Epithelial cell of proximal tubule (primary cell): Measurements from ENCODE around the gene ISM1. TPM values are rescaled to one million over a fixed set of nuclear protein-coding genes. Genes with fewer than 3 reads are reported as not detected.

Experiments
- DNase-seq: peaks from one replicate; pipeline ENCODE4 v3.0.0-alpha.2; 2011; ENCODE audit warnings: low read depth
- H3K4me3 ChIP-seq: 2 replicates; pipeline ENCODE4 v1.5.1; 2011; ENCODE audit warnings: low read depth, mild to moderate bottlenecking, low read length
- CTCF ChIP-seq: conservative IDR thresholded peaks from 2 replicates; pipeline ENCODE4 v1.5.1; 2012; ENCODE audit warnings: low read depth, mild to moderate bottlenecking, low read length
- total RNA-seq: library from RNA; depleted of rRNA; stranded (reverse); fragments of >200 nt; gene quantifications from 2 replicates; pipeline ENCODE4 v1.2.3, GENCODE V29; 2015

ISM1 gene
- total RNA-seq, 1 donor from 2014 or later: 0.06 TPM

- H3K4me3 ChIP-seq: no peak overlapping the region
- DNase-seq: no peak
- TF ChIP-seq CTCF: no peak
Observed at GRCh38 chr20:13270211-13270610, 49.1 kb downstream of the ISM1 start.

- no peak overlapping the region for H3K4me3 ChIP-seq
- no peak for DNase-seq
- no peak for TF ChIP-seq CTCF
Observed at GRCh38 chr20:13271098-13271497, 50.0 kb downstream of the ISM1 start.

GRCh38 chr20:13271977-13272975, 51.2 kb downstream of the ISM1 start:
- no peak for DNase-seq
- no peak for TF ChIP-seq CTCF

GRCh38 chr20:13274275-13274861, 53.3 kb downstream of the ISM1 start:
- TF ChIP-seq CTCF: no peak
- H3K4me3 ChIP-seq: no peak overlapping the region
- DNase-seq: no peak

More at GRCh38 chr20:13271977-13272975, 51.2 kb downstream of the ISM1 start:
- H3K4me3 ChIP-seq: no peak overlapping the region

- no peak overlapping the region for H3K4me3 ChIP-seq
- no peak for DNase-seq
- TF ChIP-seq CTCF: no peak
Observed at GRCh38 chr20:13276945-13277541, 56.0 kb downstream of the ISM1 start.

- DNase-seq: no peak
- H3K4me3 ChIP-seq: no peak overlapping the region
- no peak for TF ChIP-seq CTCF
Observed at GRCh38 chr20:13277663-13278295, 56.7 kb downstream of the ISM1 start.
